ENCODE measurements around the gene TM4SF18.
A peak's percentile ranks its signal among the peaks of the same experiment; 100 is the strongest.

TM4SF18 gene

DNA sequence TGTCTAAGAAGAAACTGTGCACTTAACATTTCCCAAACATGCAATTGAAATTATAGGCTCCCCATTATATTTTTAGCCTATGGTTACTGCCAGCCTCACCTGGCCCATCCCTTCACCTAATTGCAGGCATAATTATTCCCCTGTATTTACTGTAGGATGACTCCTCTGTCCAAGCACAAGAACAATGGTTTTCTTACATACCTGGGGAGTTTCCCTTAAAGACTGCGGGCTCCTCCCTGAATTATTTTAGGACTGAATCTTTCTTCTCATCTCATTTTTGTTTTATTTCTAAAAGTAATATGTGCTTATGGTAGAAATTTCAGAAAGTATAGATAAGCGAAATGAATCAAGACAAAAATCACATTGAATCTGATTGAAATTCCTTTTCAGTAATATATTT lies 32.6 kb upstream of the TM4SF18 start:
- H3K27me3 ChIP-seq (ENCODE audit: insufficient read depth, low read length), result no peaks in the 10 kb centered on the region
- H3K36me3 ChIP-seq (ENCODE audit: insufficient read depth, low read length), result no peaks in the 10 kb centered on the region
- no peak overlapping the region for H3K9ac ChIP-seq (ENCODE audit: low read depth, low read length)
- H3K4me1 ChIP-seq (ENCODE audit: insufficient read depth, low read length), result peaks cover 56% of the 10 kb centered on the region
- H3K9me3 ChIP-seq (ENCODE audit: insufficient read depth, low read depth, low read length), result no peaks in the 10 kb centered on the region
- H3K27ac ChIP-seq (ENCODE audit: low read depth, low read length), result no peak overlapping the region
- H3K4me3 ChIP-seq (ENCODE audit: low read length), result no peak overlapping the region
- 100% methylated on average over 1 of the region's 2 CpGs for WGBS

- Histone ChIP-seq H3K4me3 (ENCODE audit: low read length) (no peak overlapping the region), H3K36me3 (ENCODE audit: insufficient read depth, low read length) (no peaks in the 10 kb centered on the region), H3K9ac (ENCODE audit: low read depth, low read length) (no peak overlapping the region), H3K27me3 (ENCODE audit: insufficient read depth, low read length) (no peaks in the 10 kb centered on the region), H3K4me1 (ENCODE audit: insufficient read depth, low read length) (peaks cover 42% of the 10 kb centered on the region), H3K9me3 (ENCODE audit: insufficient read depth, low read depth, low read length) (no peaks in the 10 kb centered on the region), H3K27ac (ENCODE audit: low read depth, low read length) (no peak overlapping the region)
- 97% methylated on average over 2 of the region's 2 CpGs for WGBS
Observed at GRCh38 chr3:149364624-149365023, 31.2 kb upstream of the TM4SF18 start.

DNA sequence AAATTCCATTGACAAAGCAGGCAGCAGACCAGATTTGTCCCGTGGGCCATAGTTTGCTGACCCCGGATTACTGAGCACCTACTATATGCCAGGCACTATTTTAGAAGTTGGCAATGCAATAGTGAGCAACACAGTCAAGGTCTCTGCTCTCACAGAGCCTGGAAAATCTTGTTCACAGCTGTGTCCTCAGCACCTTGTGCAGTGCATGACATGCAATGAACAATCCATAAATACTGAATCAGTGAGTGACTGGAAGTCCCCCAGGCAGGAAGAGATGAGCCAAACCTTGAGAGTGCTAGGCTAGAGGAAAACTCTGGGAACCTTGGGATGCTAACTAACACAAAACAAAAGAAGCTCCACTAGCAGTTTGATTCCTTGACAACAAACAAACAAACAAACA lies 29.6 kb upstream of the TM4SF18 start:
- 88% methylated on average over 2 of the region's 2 CpGs for WGBS
- Histone ChIP-seq H3K36me3 (ENCODE audit: insufficient read depth, low read length) (no peaks in the 10 kb centered on the region), H3K27ac (ENCODE audit: low read depth, low read length) (no peak overlapping the region), H3K27me3 (ENCODE audit: insufficient read depth, low read length) (no peaks in the 10 kb centered on the region), H3K9ac (ENCODE audit: low read depth, low read length) (no peak overlapping the region), H3K9me3 (ENCODE audit: insufficient read depth, low read depth, low read length) (no peaks in the 10 kb centered on the region), H3K4me3 (ENCODE audit: low read length) (no peak overlapping the region), H3K4me1 (ENCODE audit: insufficient read depth, low read length) (peaks cover 27% of the 10 kb centered on the region)

- Histone ChIP-seq H3K27ac (ENCODE audit: low read depth, low read length) (no peak overlapping the region), H3K4me3 (ENCODE audit: low read length) (no peak overlapping the region), H3K9ac (ENCODE audit: low read depth, low read length) (no peak overlapping the region), H3K4me1 (ENCODE audit: insufficient read depth, low read length) (peaks cover 23% of the 10 kb centered on the region), H3K9me3 (ENCODE audit: insufficient read depth, low read depth, low read length) (no peaks in the 10 kb centered on the region), H3K27me3 (ENCODE audit: insufficient read depth, low read length) (no peaks in the 10 kb centered on the region), H3K36me3 (ENCODE audit: insufficient read depth, low read length) (no peaks in the 10 kb centered on the region)
- WGBS, result 86% methylated on average over 4 of the region's 5 CpGs
Observed at GRCh38 chr3:149362366-149362765, 28.9 kb upstream of the TM4SF18 start.

DNA sequence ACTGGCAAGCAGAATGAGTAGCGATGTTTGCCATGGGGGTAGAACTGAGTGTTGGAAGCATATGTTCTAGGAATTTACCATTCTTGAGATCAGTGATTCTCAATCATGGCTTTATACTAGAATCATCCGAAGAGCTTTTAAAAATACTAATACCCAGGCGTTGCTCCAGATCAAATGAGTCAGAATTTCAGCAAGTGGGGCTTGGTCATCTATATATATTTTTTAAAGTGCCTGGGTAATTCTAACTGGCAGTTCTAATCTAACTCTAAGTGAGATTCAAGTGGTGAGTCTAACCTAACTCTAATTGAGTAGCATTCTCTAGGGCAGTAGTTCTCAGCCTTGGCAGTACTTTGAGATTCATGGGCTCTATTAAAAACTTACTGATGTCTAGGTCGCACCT lies 23.2 kb upstream of the TM4SF18 start:
- Histone ChIP-seq H3K9me3 (ENCODE audit: insufficient read depth, low read depth, low read length) (no peaks in the 10 kb centered on the region), H3K36me3 (ENCODE audit: insufficient read depth, low read length) (no peaks in the 10 kb centered on the region), H3K9ac (ENCODE audit: low read depth, low read length) (no peak overlapping the region), H3K4me3 (ENCODE audit: low read length) (no peak overlapping the region), H3K27me3 (ENCODE audit: insufficient read depth, low read length) (no peaks in the 10 kb centered on the region), H3K4me1 (ENCODE audit: insufficient read depth, low read length) (peaks cover 7% of the 10 kb centered on the region; the same call in 1 of the 2 replicates), H3K27ac (ENCODE audit: low read depth, low read length) (no peak overlapping the region)
- WGBS, result 92% methylated on average over 3 of the region's 4 CpGs

DNA sequence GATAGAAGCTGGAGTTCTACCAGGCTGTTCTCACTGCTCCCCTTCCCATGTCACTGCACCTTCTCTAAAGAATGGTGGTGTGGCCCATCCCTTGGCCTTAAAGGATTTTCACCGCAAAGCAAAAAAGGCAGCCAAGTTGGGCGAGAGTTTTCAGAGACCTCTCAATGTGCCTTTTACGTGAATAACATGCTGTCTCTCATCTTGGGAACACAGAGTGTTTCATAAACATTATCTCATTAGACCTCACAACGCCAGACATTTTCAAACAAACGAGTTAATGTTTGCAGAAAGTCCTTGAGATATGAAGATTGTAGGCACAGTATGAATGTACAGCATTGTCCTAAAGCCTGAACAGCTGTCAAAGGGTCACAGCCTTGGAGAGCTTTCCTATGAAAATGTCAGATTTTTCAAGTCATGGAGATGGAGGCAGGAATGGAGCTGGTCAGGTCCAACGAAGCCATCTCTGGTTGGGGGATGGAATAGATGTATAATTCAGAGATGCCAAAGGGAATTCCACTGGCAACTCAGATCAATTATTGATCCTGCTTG lies 22.7 kb upstream of the TM4SF18 start:
- H3K9ac ChIP-seq (ENCODE audit: low read depth, low read length), result no peak overlapping the region
- WGBS, result 92% methylated on average over 6 of the region's 6 CpGs
- H3K4me1 ChIP-seq (ENCODE audit: insufficient read depth, low read length), result 0 out of 2 replicates have a peak, but pooled peaks cover 3% of the 10 kb centered on the region
- H3K9me3 ChIP-seq (ENCODE audit: insufficient read depth, low read depth, low read length), result no peaks in the 10 kb centered on the region
- no peaks in the 10 kb centered on the region for H3K27me3 ChIP-seq (ENCODE audit: insufficient read depth, low read length)
- H3K27ac ChIP-seq (ENCODE audit: low read depth, low read length), result no peak overlapping the region
- H3K4me3 ChIP-seq (ENCODE audit: low read length), result no peak overlapping the region
- no peaks in the 10 kb centered on the region for H3K36me3 ChIP-seq (ENCODE audit: insufficient read depth, low read length)

GRCh38 chr3:149353581-149354184 lies 20.2 kb upstream of the TM4SF18 start:
- no peak overlapping the region for H3K27ac ChIP-seq (ENCODE audit: low read depth, low read length)
- H3K4me3 ChIP-seq (ENCODE audit: low read length), result no peak overlapping the region
- no peaks in the 10 kb centered on the region for H3K9me3 ChIP-seq (ENCODE audit: insufficient read depth, low read depth, low read length)
- H3K27me3 ChIP-seq (ENCODE audit: insufficient read depth, low read length), result no peaks in the 10 kb centered on the region
- H3K36me3 ChIP-seq (ENCODE audit: insufficient read depth, low read length), result no peaks in the 10 kb centered on the region
- 0 out of 2 replicates have a peak, but pooled peaks cover 3% of the 10 kb centered on the region for H3K4me1 ChIP-seq (ENCODE audit: insufficient read depth, low read length)
- no peak overlapping the region for H3K9ac ChIP-seq (ENCODE audit: low read depth, low read length)
- 100% methylated on average over 1 of the region's 1 CpG for WGBS

GRCh38 chr3:149352556-149352955 lies 19.1 kb upstream of the TM4SF18 start:
- Histone ChIP-seq H3K27me3 (ENCODE audit: insufficient read depth, low read length) (no peaks in the 10 kb centered on the region), H3K4me1 (ENCODE audit: insufficient read depth, low read length) (0 out of 2 replicates have a peak, but pooled peaks cover 3% of the 10 kb centered on the region), H3K36me3 (ENCODE audit: insufficient read depth, low read length) (no peaks in the 10 kb centered on the region), H3K27ac (ENCODE audit: low read depth, low read length) (no peak overlapping the region), H3K4me3 (ENCODE audit: low read length) (no peak overlapping the region), H3K9me3 (ENCODE audit: insufficient read depth, low read depth, low read length) (no peaks in the 10 kb centered on the region), H3K9ac (ENCODE audit: low read depth, low read length) (no peak overlapping the region)
- 39% methylated on average over 7 of the region's 7 CpGs for WGBS

- WGBS, result 91% methylated on average over 4 of the region's 4 CpGs
- H3K4me3 ChIP-seq (ENCODE audit: low read length), result no peak overlapping the region
- no peak overlapping the region for H3K27ac ChIP-seq (ENCODE audit: low read depth, low read length)
- no peaks in the 10 kb centered on the region for H3K9me3 ChIP-seq (ENCODE audit: insufficient read depth, low read depth, low read length)
- H3K27me3 ChIP-seq (ENCODE audit: insufficient read depth, low read length), result no peaks in the 10 kb centered on the region
- H3K36me3 ChIP-seq (ENCODE audit: insufficient read depth, low read length), result no peaks in the 10 kb centered on the region
- peaks cover 27% of the 10 kb centered on the region for H3K4me1 ChIP-seq (ENCODE audit: insufficient read depth, low read length)
- H3K9ac ChIP-seq (ENCODE audit: low read depth, low read length), result no peak overlapping the region
Observed at GRCh38 chr3:149343951-149344350, 10.5 kb upstream of the TM4SF18 start.

DNA sequence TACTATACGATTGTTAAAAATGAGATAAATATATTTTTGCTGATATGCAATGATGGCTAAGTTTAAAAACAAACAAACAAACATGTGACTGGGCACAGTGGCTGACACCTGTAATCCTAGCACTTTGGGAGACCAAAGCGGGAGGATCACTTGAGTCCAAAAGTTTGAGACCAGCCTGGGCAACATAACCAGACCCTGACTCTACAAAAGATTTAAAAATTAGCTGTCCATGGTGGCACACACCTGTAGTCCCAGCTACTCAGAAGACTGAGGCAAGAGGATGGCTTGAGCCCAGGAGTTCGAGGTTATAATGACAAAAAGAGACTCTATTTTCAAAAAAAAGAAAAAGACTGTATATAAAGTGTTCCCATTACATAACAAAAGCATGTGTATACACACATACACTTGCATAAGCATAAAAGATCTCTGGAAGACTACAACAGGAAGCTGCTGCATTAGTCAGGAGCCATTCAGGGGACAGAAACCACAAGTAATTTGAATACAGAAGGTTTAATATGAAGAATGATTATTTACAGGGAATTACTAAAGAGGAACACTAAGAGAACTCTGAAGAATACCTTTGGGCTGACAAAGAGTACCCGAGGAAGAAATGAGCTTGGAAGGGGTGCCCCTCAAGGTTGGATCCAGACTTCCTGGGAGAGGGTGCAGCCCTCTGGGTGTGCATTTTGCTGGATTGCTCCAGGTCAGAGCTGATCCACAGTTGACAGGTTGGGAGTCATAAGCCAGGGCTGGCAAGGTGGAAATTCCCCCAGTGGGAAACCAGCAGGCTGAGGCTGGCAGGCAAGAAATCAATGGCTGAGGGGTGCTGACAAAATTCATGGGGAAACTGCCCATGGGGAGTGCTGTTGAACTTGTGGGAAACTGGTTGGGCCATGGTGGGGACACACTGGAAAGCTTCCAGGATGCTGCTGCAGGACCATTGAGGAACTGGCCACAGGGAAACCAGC lies 9.3 kb upstream of the TM4SF18 start:
- no peak overlapping the region for H3K4me3 ChIP-seq (ENCODE audit: low read length)
- no peak overlapping the region for H3K27ac ChIP-seq (ENCODE audit: low read depth, low read length)
- H3K4me1 ChIP-seq (ENCODE audit: insufficient read depth, low read length), result peaks cover 27% of the 10 kb centered on the region
- H3K36me3 ChIP-seq (ENCODE audit: insufficient read depth, low read length), result no peaks in the 10 kb centered on the region
- no peak overlapping the region for H3K9ac ChIP-seq (ENCODE audit: low read depth, low read length)
- H3K27me3 ChIP-seq (ENCODE audit: insufficient read depth, low read length), result no peaks in the 10 kb centered on the region
- H3K9me3 ChIP-seq (ENCODE audit: insufficient read depth, low read depth, low read length), result no peaks in the 10 kb centered on the region
- WGBS, result 84% methylated on average over 3 of the region's 4 CpGs

- Histone ChIP-seq H3K36me3 (ENCODE audit: insufficient read depth, low read length) (no peaks in the 10 kb centered on the region), H3K4me1 (ENCODE audit: insufficient read depth, low read length) (peaks cover 27% of the 10 kb centered on the region), H3K4me3 (ENCODE audit: low read length) (no peak overlapping the region), H3K9ac (ENCODE audit: low read depth, low read length) (peak overlapping the region; percentile 23; the same call in 1 of the 2 replicates), H3K27ac (ENCODE audit: low read depth, low read length) (peak overlapping the region; percentile 63), H3K27me3 (ENCODE audit: insufficient read depth, low read length) (no peaks in the 10 kb centered on the region), H3K9me3 (ENCODE audit: insufficient read depth, low read depth, low read length) (no peaks in the 10 kb centered on the region)
- WGBS, result 75% methylated on average over 1 of the region's 1 CpG
Observed at GRCh38 chr3:149340310-149340933, 7.0 kb upstream of the TM4SF18 start.

All from HUES64 (cell line).